Sigmoid colon (tissue), 7 donors: ENCODE measurements around the gene GSN. TPM values are rescaled to one million over a fixed set of nuclear protein-coding genes. Genes with fewer than 3 reads are reported as not detected.
A peak's percentile ranks its signal among the peaks of the same experiment; 100 is the strongest.

ENCODE experiments used
- DNase-seq: peaks from one replicate; pipeline ENCODE4 v3.0.0-alpha.2; 2019
- H3K27ac ChIP-seq, 4 donors: fragments of 200-600 bp; sonication (generic); one replicate each; pipeline ENCODE4 v1.5.1; 2016 to 2019; ENCODE audit warnings: mild to moderate bottlenecking in 1 of 4
- H3K27me3 ChIP-seq, 3 donors: fragments of 200-600 bp; sonication (generic); one replicate each; pipeline ENCODE4 v1.5.1; 2019; ENCODE audit warnings: mild to moderate bottlenecking in 1 of 3
- H3K36me3 ChIP-seq, 4 donors: fragments of 200-600 bp; sonication (generic); one replicate each; pipeline ENCODE4 v1.5.1; 2016 to 2019
- H3K4me1 ChIP-seq, 4 donors: fragments of 200-600 bp; sonication (generic); one replicate each; pipeline ENCODE4 v1.5.1; 2017 to 2019
- H3K4me3 ChIP-seq, 4 donors: fragments of 200-600 bp; sonication (generic); one replicate each; pipeline ENCODE4 v1.5.1; 2017 to 2019; ENCODE audit warnings: mild to moderate bottlenecking in 2 of 4, moderate library complexity in 1 of 4
- H3K9me3 ChIP-seq, 4 donors: fragments of 200-600 bp in 3 of 4; sonication (generic) in 3 of 4; one replicate each; pipeline versions ENCODE4 v1.5.1 to v1.6.1; 2013 to 2019
- EP300 ChIP-seq, 4 donors: sonication (generic); formaldehyde crosslinking; IDR thresholded peaks; one replicate each; pipeline ENCODE4 v1.6.1; 2017; ENCODE audit warnings: antibody characterized with exemption in 4 of 4
- POLR2A ChIP-seq, 2 donors: fragments of 450-650 bp; IDR thresholded peaks; one replicate each; pipeline ENCODE4 v1.6.1; 2016; ENCODE audit warnings: antibody characterized with exemption in 2 of 2, mild to moderate bottlenecking in 2 of 2, moderate library complexity in 2 of 2
- POLR2AphosphoS5 ChIP-seq, 4 donors: sonication (generic); formaldehyde crosslinking; IDR thresholded peaks; one replicate each; pipeline ENCODE4 v1.6.1; 2017; ENCODE audit warnings: antibody characterized with exemption in 4 of 4
- WGBS, 2 donors: extraction: QIAGEN DNeasy Blood & Tissue Kit; methylation state at CpG; one replicate each; pipeline ENCODE4 v1.1.7; 2013; 5-methylcytosine and 5-hydroxymethylcytosine counted together
- intact Hi-C: fragments of 100-400 bp; cut with DNase I; formaldehyde crosslinking; loops from one replicate; pipeline ENCODE4 v1.15.1; 2023
- polyA plus RNA-seq, 3 donors: library from polyadenylated mRNA; stranded (reverse); fragments of 200-250 nt; gene quantifications; one replicate each; pipeline ENCODE4 v1.2.3, GENCODE V29; 2013
- total RNA-seq, 4 donors: library from RNA; depleted of rRNA; stranded (reverse); fragments of >200 nt; gene quantifications; one replicate each; pipeline ENCODE4 v1.1.0, GENCODE V29; 2016
- TF ChIP-seq, protein P1 (sequence below), 4 experiments: fragments of 450-650 bp in 3 of 4; fragments of 200-600 bp in 1 of 4; IDR thresholded peaks; one replicate each; pipeline ENCODE4 v1.5.1; 2016 to 2019; ENCODE audit warnings: antibody characterized with exemption in 4 of 4, mild to moderate bottlenecking in 3 of 4, moderate library complexity in 2 of 4
- donor health status: healthy with polysubstance abuse.
- donor health status: Bipolar disorder and iron deficiency.
- donor health status: healthy.

The GSN gene
- total and polyA plus RNA-seq, 7 donors = 333 to 2,826 (median 1,610) TPM

DNA sequence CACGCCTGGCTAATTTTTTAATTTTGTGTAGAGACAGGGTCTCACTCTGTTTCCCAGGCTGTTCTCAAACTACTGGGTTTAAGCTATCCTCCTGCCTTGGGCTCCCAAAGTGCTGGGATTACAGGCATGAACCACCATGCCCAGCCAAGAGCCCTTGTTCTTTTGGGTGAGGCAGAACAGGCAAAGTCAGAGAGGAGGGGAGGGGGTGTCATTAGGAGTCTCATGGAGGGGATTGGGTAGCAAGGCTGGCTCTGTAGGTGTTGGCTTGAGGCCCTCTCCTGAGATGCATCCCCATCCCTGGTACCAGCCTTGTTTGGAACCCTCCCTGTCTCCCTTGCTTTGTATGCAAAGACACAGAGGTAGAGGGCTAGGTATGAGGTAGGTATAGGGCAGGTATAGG, 24.1 kb downstream of the GSN start:
- 90 to 92% methylated on average over 1 of the region's 1 CpG for WGBS, 2 donors
- Histone ChIP-seq H3K36me3 (peaks cover 0 to 8% (median 0%) of the 10 kb centered on the region in 4 donors), H3K27me3 (no peaks in the 10 kb centered on the region), H3K4me3 (no peak overlapping the region), H3K9me3 (no peaks in the 10 kb centered on the region), H3K27ac (peak overlapping the region; percentile 94 to 99 (median 97)), H3K4me1 (peaks cover 2 to 99% (median 93%) of the 10 kb centered on the region in 4 donors)
- intact Hi-C loops = no loop called here
- DNase-seq = no peak
- TF ChIP-seq, protein P1, sequence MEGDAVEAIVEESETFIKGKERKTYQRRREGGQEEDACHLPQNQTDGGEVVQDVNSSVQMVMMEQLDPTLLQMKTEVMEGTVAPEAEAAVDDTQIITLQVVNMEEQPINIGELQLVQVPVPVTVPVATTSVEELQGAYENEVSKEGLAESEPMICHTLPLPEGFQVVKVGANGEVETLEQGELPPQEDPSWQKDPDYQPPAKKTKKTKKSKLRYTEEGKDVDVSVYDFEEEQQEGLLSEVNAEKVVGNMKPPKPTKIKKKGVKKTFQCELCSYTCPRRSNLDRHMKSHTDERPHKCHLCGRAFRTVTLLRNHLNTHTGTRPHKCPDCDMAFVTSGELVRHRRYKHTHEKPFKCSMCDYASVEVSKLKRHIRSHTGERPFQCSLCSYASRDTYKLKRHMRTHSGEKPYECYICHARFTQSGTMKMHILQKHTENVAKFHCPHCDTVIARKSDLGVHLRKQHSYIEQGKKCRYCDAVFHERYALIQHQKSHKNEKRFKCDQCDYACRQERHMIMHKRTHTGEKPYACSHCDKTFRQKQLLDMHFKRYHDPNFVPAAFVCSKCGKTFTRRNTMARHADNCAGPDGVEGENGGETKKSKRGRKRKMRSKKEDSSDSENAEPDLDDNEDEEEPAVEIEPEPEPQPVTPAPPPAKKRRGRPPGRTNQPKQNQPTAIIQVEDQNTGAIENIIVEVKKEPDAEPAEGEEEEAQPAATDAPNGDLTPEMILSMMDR (IDR thresholded peaks at IDR 0.05) = no peak
- TF ChIP-seq POLR2AphosphoS5 (IDR thresholded peaks at IDR 0.05) (no peak), EP300 (IDR thresholded peaks at IDR 0.05) (no peak), POLR2A (IDR thresholded peaks at IDR 0.05) (no peak)

DNA sequence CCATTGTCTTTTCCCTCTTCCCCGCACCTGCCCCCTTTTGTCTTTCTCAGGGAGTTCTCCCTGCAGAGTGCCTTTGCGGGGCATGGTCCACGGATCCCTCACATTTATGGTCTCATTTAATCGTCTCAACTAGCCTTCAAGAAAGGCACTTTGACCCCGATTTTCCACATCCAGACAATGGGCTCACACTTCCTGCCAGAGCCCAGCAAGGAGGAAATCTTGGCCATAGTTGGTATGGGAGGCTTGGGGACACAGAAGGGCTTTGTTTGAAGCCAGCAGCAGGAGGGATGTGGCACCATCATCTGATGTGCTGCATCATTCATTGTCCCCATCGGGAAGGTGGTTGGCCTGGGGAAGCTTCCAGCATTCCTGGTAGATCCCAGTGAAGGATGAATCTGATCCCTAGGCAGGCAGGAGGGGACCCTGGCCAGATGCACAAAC, 24.9 kb downstream of the GSN start:
- TF ChIP-seq POLR2A (IDR thresholded peaks at IDR 0.05) (no peak), POLR2AphosphoS5 (IDR thresholded peaks at IDR 0.05) (peak in 1 of 4 donors; percentile 6)
- H3K27ac ChIP-seq = peak overlapping the region; percentile 94 to 99 (median 97)
- 71 to 85% methylated on average over 6 of the region's 6 CpGs for WGBS, 2 donors
- H3K27me3 ChIP-seq = no peaks in the 10 kb centered on the region
- DNase-seq = peak; percentile 61
- H3K36me3 ChIP-seq = peaks cover 0 to 8% (median 0%) of the 10 kb centered on the region in 4 donors
- H3K9me3 ChIP-seq = no peaks in the 10 kb centered on the region
- intact Hi-C loops = no loop called here
- peaks cover 0 to 99% (median 93%) of the 10 kb centered on the region in 4 donors for H3K4me1 ChIP-seq
- H3K4me3 ChIP-seq = no peak overlapping the region

DNA sequence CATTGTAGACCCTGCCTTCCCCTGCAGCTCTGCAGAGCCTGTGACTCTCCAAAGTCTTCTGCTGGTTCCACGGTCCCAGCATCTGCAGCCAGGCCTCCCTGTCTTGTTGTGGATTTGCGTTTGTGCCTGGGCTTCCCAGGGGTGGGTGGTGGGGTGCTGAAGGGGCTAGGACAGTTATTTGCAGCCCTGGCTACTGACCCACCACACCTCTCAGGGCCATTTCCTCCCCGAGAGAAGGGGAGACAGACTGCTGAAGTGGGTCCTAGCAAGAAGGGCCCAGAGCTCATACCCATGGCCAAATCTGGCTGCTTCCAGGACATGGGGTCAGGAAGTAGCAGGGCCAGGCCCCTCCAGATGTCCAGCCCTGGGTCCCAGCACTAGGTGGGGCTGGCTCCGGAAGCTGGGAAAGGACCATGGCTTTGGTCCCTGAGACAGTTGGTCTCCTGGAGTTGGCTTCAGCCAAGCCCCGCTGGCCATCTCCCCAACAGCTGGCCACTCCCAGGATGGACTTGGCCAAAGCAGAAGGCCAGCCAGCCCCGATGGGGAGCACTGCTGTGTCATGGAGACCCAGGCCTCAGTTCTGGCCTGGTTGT, 26.3 kb downstream of the GSN start:
- peak; percentile 82 for DNase-seq
- H3K4me3 ChIP-seq = peak overlapping the region; percentile 3 to 16 (median 8)

DNA sequence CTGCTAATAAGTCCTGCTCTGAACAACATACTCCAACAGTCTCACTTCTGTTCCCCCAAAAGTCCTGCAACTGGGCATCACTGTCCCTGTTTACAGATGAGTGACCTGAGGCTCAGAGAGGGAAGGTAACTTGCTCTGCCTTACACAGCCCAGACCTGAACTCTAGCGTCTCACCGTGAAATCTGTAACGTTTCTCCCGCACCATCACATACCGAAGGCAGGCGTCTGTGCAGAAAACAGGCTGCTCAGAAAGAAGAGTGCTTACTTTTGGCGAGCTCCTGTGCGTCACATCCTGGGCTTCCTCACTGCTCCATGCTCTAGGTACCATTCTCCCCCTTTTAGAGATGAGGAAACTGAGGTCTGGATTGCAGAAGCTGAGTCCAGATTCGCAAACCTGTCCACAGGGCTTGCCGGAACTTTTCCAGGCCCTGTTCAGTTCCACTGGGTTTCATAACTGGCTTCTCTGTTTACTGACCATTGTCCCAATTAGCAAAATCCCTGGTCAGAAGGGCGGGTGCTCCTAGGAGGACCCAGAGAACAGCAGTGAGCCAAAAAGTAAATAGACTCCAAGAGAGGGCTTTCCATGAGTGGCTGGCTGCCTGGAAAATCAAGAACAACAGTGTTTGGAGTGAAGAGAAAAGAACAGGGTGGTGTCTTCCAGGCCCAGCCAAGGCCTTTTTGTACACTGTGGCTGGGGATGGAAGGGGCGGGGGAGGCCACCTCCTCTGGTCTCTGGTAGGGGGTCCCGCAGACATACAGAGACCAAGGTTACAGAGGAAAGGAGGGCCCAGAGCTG, 27.1 kb downstream of the GSN start:
- peak overlapping the region; percentile 94 to 99 (median 97) for H3K27ac ChIP-seq
- DNase-seq = peak; percentile 94

More for the DNA sequence above, 26.3 kb downstream of the GSN start:
- intact Hi-C loops = no loop called here
- whole genome bisulfite sequencing, 2 donors = 78 to 86% methylated on average over 6 of the region's 6 CpGs
- Histone ChIP-seq H3K9me3 (no peaks in the 10 kb centered on the region), H3K27me3 (no peaks in the 10 kb centered on the region), H3K27ac (peak overlapping the region; percentile 94 to 99 (median 97)), H3K36me3 (no peaks in the 10 kb centered on the region), H3K4me1 (peaks cover 0 to 99% (median 93%) of the 10 kb centered on the region in 4 donors)
- TF ChIP-seq EP300 (IDR thresholded peaks at IDR 0.05) (no peak), POLR2AphosphoS5 (IDR thresholded peaks at IDR 0.05) (no peak), POLR2A (IDR thresholded peaks at IDR 0.05) (no peak)
- TF ChIP-seq, protein P1 (IDR thresholded peaks at IDR 0.05) = no peak

More for the DNA sequence above, 27.1 kb downstream of the GSN start:
- no peaks in the 10 kb centered on the region for H3K9me3 ChIP-seq
- no peaks in the 10 kb centered on the region for H3K27me3 ChIP-seq
- TF ChIP-seq POLR2AphosphoS5 (IDR thresholded peaks at IDR 0.05) = peak; percentile 54 to 70 (median 60)
- TF ChIP-seq, protein P1 (IDR thresholded peaks at IDR 0.05) = no peak
- 82 to 85% methylated on average over 13 of the region's 13 CpGs for WGBS, 2 donors
- intact Hi-C loops = loop anchor here (5.0 kb wide), 1 partner anchor 83 kb away; no protein-coding TSS in a partner anchor
- peaks cover 0 to 94% (median 91%) of the 10 kb centered on the region in 4 donors for H3K4me1 ChIP-seq
- H3K4me3 ChIP-seq = peak overlapping the region in 3 of 4 donors; percentile 5 to 16 (median 12)
- H3K36me3 ChIP-seq = no peaks in the 10 kb centered on the region
